Heart left ventricle (tissue), 13 donors: ENCODE results near the gene GTF2IRD2.
"Not testable (repeated sequence)": the region's sequence is repeated elsewhere in the genome, so short reads cannot be mapped to it uniquely, and the experiment has no call there.

Experiments used
- POLR2A ChIP-seq, 2 donors: fragments of 450-650 bp; IDR thresholded peaks; one replicate each; pipeline ENCODE4 v1.6.1; 2017; ENCODE audit warnings: antibody characterized with exemption in 2 of 2, mild to moderate bottlenecking in 2 of 2, moderate library complexity in 2 of 2
- TF ChIP-seq, protein P1 (sequence below), 12 donors: fragments of 200-600 bp; sonication (generic) in 4 of 12; IDR thresholded peaks; one replicate each; pipeline versions ENCODE4 v1.5.0 to v1.8.0; 2018 to 2022; ENCODE audit warnings: antibody characterized with exemption in 12 of 12, mild to moderate bottlenecking in 5 of 12
- donor health status: ischemic (EF 13 %, LVEDD 7.1; RV severe dilation, severe dysfunction).
- donor health status: DM: no; HTN: yes; CAD: no.
- donor health status: DM: no; HTN: no; CAD: no.
- donor health status: ischemic (EF 25% LVEDD 6.9; RV normal size, moderate dysfunction).
- donor health status: ischemic (EF 25% LVEDD 5.7; RV mildly dilated, moderate dysfunction).
- donor health status: ischemic (EF 35%, LVEDD 5.7; RV mildly dilated, moderate dysfunction).
- donor health status: nonischemic (EF 11% LVEDD 7.7; RV severe dilation, severe dysfunction).
- donor health status: DM: yes; HTN: yes; CAD: no.
- donor health status: PGD.
- donor health status: ischemic (EF 29% LVEDD 5.4; RV normal size, mild dysfunction).
- donor health status: nonischemic (EF 23%, LVEDD 6.1; RV moderate dilation, normal function).

DNA sequence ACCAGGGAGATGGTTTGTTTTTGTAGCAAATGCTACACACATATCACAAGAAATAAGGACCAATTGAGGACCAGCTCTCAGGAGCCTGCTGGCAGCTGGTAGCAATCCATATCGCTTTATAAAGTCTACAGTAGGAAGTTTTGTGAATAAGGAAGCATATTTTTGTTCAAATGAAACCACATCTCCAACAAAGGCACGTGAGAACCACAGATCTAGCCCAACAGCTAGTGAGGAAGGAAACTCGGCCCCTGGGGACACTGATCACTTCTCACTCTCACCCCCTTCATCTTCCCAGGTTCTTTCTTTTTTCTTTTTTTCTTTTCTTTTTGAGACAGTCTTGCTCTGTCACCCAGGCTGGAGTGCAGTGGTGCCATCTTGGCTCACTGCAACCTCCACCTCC is 35.5 kb downstream of the GTF2IRD2 start:
- TF ChIP-seq, protein P1, sequence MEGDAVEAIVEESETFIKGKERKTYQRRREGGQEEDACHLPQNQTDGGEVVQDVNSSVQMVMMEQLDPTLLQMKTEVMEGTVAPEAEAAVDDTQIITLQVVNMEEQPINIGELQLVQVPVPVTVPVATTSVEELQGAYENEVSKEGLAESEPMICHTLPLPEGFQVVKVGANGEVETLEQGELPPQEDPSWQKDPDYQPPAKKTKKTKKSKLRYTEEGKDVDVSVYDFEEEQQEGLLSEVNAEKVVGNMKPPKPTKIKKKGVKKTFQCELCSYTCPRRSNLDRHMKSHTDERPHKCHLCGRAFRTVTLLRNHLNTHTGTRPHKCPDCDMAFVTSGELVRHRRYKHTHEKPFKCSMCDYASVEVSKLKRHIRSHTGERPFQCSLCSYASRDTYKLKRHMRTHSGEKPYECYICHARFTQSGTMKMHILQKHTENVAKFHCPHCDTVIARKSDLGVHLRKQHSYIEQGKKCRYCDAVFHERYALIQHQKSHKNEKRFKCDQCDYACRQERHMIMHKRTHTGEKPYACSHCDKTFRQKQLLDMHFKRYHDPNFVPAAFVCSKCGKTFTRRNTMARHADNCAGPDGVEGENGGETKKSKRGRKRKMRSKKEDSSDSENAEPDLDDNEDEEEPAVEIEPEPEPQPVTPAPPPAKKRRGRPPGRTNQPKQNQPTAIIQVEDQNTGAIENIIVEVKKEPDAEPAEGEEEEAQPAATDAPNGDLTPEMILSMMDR (IDR thresholded peaks at IDR 0.05), result not testable (repeated sequence)
- TF ChIP-seq POLR2A (IDR thresholded peaks at IDR 0.05), result not testable (repeated sequence)
